HG02938 (cell line): ENCODE results near the gene RNF220.
"Not testable (repeated sequence)": the region's sequence is repeated elsewhere in the genome, so short reads cannot be mapped to it uniquely, and the experiment has no call there.

Source experiments
- ATAC-seq: cut with Tn5 transposase; IDR thresholded peaks from one replicate; pipeline ENCODE4 v1.9.1; 2021; ENCODE audit warnings: mild to moderate bottlenecking, moderate library complexity; ENCODE audit not compliant: unreplicated experiment

Gene RNF220

GRCh38 chr1:44648529-44649250, 243.6 kb downstream of the RNF220 start:
- no peak for ATAC-seq

GRCh38 chr1:44649788-44650158, 244.7 kb downstream of the RNF220 start:
- ATAC-seq: no peak

- ATAC-seq: no peak
These were observed 245.2 kb downstream of the RNF220 start for GRCh38 chr1:44650159-44650831.

GRCh38 chr1:44651069-44651468, 246.0 kb downstream of the RNF220 start:
- no peak for ATAC-seq

GRCh38 chr1:44652445-44653106, 247.5 kb downstream of the RNF220 start:
- ATAC-seq: no peak

GRCh38 chr1:44653107-44653964, 248.3 kb downstream of the RNF220 start:
- ATAC-seq: no peak

- no peak for ATAC-seq
These were observed 249.6 kb downstream of the RNF220 start for GRCh38 chr1:44654621-44655187.

GRCh38 chr1:44655609-44656008, 250.6 kb downstream of the RNF220 start:
- no peak for ATAC-seq

GRCh38 chr1:44659566-44659965, 254.5 kb downstream of the RNF220 start:
- ATAC-seq: no peak

- ATAC-seq: no peak
These were observed 255.1 kb downstream of the RNF220 start for GRCh38 chr1:44660176-44660575.

GRCh38 chr1:44661781-44662682, 257.0 kb downstream of the RNF220 start:
- ATAC-seq: no peak

GRCh38 chr1:44662683-44663030, 257.6 kb downstream of the RNF220 start:
- no peak for ATAC-seq

GRCh38 chr1:44663417-44663816, 258.4 kb downstream of the RNF220 start:
- ATAC-seq: no peak

- ATAC-seq: no peak
These were observed 259.8 kb downstream of the RNF220 start for GRCh38 chr1:44664730-44665370.

- not testable (repeated sequence) for ATAC-seq
These were observed 261.7 kb downstream of the RNF220 start for GRCh38 chr1:44666719-44667118.

- no peak for ATAC-seq
These were observed 265.9 kb downstream of the RNF220 start for GRCh38 chr1:44670751-44671640.

GRCh38 chr1:44672254-44672955, 267.4 kb downstream of the RNF220 start:
- ATAC-seq: no peak
